AG04450 (cell line): ENCODE data around the gene RNFT1. TPM values are rescaled to one million over a fixed set of nuclear protein-coding genes. Genes with fewer than 3 reads are reported as not detected.
"Not testable (repeated sequence)": the region's sequence is repeated elsewhere in the genome, so short reads cannot be mapped to it uniquely, and the experiment has no call there.

Experiments used
- CTCF ChIA-PET: fragments of 300-600, 350-600 bp; formaldehyde crosslinking; extraction: SDS; loops from one replicate; lab custom pipeline; 2022; ENCODE audit warnings: antibody characterized with exemption, inconsistent platforms; lab: Charles Lee
- POLR2A ChIA-PET: fragments of 350-600 bp; formaldehyde crosslinking; extraction: SDS; loops from one replicate; lab custom pipeline; 2021; ENCODE audit warnings: antibody characterized with exemption, inconsistent platforms; lab: Yijun Ruan, JAX
- DNase-seq: peaks from one replicate; pipeline ENCODE4 v3.0.0-alpha.2; 2011; ENCODE audit warnings: low read depth, low spot score
- H3K27ac ChIP-seq: one replicate; pipeline ENCODE4 v1.5.1; 2012; ENCODE audit warnings: low read depth, low read length, control low read depth
- H3K27me3 ChIP-seq: one replicate; pipeline ENCODE4 v1.6.0; 2012; ENCODE audit warnings: low read length; ENCODE audit not compliant: control insufficient read depth, insufficient read depth
- H3K4me3 ChIP-seq: 2 replicates; pipeline ENCODE4 v1.5.1; 2011; ENCODE audit warnings: mild to moderate bottlenecking, low read depth, low read length, control low read depth
- H3K9me3 ChIP-seq: 2 replicates; pipeline ENCODE4 v1.5.1; 2012; ENCODE audit warnings: low read length; ENCODE audit not compliant: control insufficient read depth, insufficient read depth
- polyA plus RNA-seq: library from polyadenylated mRNA; depleted of rRNA; stranded (reverse); fragments of >200 nt; gene quantifications from 2 replicates; pipeline ENCODE4 v1.2.3, GENCODE V29; 2011
- TF ChIP-seq, protein P1 (sequence below): IDR thresholded peaks from 2 replicates; pipeline ENCODE4 v1.5.1; 2011; ENCODE audit warnings: low read depth, low read length, control low read depth, inconsistent platforms

RNFT1 gene
- polyA plus RNA-seq, 1 experiment = 20.8 TPM

DNA sequence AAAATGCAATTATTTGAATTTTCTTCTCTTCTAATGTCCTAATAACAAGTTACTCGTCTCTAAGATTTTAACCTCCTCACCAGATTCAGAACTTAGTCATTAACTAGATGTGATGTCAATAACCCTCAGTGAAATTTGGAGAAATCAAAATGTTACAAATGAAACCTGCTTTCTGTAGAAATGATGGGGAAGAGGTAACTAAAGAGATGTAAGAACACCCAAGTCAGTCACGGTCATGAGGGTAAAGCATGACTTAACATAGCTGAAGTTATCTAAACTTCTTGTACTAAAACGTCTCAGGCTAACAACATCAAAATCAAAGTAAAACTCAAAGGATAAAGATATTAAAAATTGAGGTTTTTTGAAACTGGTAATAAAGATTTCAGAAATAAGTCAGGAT, 9.7 kb downstream of the RNFT1 start:
- POLR2A ChIA-PET = no interaction called here

DNA sequence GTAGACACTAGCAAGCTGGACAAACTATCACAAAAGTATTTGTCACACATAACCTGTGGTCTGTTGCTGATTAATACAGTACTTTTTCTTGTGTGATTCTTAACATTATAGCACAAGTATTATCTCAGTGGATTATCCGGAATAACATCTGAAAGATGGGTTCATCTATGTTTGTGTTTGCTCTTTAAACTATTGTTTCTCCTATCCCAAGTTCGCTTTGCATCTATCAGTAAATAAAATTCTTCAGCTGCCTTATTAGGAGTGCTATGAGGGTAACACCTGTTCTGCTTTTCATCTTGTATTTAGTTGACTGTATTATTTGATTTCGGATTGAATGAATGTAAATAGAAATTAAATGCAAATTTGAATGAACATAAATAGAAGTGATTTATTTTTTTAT, 14.5 kb downstream of the RNFT1 start:
- ChIA-PET POLR2A (no interaction called here), CTCF (interaction anchor here (1.6 kb wide), 1 partner anchor 36 kb away, joined by 5 read pairs; no protein-coding TSS in a partner anchor)
- H3K9me3 ChIP-seq = no peaks in the 10 kb centered on the region
- no peak overlapping the region for H3K27ac ChIP-seq
- no peak for DNase-seq
- H3K4me3 ChIP-seq = no peak overlapping the region
- H3K27me3 ChIP-seq = no peaks in the 10 kb centered on the region
- TF ChIP-seq, protein P1, sequence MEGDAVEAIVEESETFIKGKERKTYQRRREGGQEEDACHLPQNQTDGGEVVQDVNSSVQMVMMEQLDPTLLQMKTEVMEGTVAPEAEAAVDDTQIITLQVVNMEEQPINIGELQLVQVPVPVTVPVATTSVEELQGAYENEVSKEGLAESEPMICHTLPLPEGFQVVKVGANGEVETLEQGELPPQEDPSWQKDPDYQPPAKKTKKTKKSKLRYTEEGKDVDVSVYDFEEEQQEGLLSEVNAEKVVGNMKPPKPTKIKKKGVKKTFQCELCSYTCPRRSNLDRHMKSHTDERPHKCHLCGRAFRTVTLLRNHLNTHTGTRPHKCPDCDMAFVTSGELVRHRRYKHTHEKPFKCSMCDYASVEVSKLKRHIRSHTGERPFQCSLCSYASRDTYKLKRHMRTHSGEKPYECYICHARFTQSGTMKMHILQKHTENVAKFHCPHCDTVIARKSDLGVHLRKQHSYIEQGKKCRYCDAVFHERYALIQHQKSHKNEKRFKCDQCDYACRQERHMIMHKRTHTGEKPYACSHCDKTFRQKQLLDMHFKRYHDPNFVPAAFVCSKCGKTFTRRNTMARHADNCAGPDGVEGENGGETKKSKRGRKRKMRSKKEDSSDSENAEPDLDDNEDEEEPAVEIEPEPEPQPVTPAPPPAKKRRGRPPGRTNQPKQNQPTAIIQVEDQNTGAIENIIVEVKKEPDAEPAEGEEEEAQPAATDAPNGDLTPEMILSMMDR = no peak

More for the DNA sequence above, 9.7 kb downstream of the RNFT1 start:
- no peak for DNase-seq
- H3K27me3 ChIP-seq = no peaks in the 10 kb centered on the region
- H3K27ac ChIP-seq = no peak overlapping the region
- TF ChIP-seq, protein P1 = no peak
- CTCF ChIA-PET = interaction anchor here (0.7 to 1.8 kb wide), 2 partner anchors 41 to 82 kb away, joined by 3 to 4 read pairs; no protein-coding TSS in a partner anchor
- no peaks in the 10 kb centered on the region for H3K9me3 ChIP-seq
- H3K4me3 ChIP-seq = no peak overlapping the region

DNA sequence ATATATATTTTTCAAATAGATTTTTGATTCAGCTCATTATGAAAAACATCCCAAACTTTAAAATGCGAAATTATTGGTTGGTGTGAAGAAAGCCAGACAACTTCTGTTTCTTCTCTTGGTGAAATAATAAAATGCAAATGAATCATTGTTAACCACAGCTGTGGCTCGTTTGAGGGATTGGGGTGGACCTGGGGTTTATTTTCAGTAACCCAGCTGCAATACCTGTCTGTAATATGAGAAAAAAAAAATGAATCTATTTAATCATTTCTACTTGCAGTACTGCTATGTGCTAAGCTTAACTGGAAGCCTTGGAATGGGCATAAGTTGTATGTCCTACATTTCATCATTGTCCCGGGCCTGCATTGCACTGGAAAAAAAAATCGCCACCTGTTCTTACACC, 17.2 kb downstream of the RNFT1 start:
- H3K27ac ChIP-seq, H3K9me3 ChIP-seq, CTCF ChIA-PET, H3K27me3 ChIP-seq, H3K4me3 ChIP-seq, DNase-seq, POLR2A ChIA-PET: not testable (repeated sequence)

DNA sequence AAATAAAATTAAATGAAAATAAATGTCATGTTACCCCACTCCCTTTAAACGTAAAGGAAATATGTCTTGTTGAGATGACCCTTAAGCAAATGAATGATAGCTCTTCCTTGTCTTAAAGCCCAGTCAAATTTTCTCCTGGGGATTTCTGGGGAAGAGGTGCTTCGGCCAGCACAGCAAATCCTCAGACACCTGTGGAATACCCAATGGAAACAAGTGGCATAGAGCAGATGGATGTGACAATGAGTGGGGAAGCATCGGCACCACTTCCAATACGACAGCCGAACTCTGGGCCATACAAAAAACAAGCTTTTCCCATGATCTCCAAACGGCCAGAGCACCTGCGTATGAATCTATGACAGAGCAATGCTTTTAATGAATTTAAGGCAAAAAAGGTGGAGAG, 18.1 kb downstream of the RNFT1 start:
- H3K27me3 ChIP-seq, H3K27ac ChIP-seq, H3K4me3 ChIP-seq, CTCF ChIA-PET, H3K9me3 ChIP-seq, DNase-seq: not testable (repeated sequence)
- POLR2A ChIA-PET = interaction anchor here (0.6 kb wide), 1 partner anchor 146 kb away, joined by 3 read pairs; no protein-coding TSS in a partner anchor

DNA sequence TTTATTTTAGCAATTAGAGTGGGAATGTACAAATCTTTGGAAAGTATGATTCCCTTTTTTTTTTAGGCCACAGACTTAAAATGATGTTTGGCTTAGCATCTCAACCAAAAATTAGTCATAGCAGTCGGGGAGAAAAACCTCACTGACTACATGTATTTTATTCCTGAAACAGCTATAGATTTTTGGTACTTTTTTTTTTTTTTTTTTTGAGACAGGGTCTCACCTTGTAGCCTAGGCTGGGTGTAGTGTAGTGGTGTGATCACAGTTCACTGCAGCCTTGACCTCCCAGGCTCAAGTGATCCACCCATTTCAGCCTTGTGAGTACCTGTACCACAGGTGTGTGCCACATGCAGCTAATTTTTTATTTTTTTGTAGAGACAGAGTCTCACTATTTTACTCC, 23.4 kb downstream of the RNFT1 start:
- H3K27ac ChIP-seq = no peak overlapping the region
- DNase-seq = no peak
- ChIA-PET POLR2A (no interaction called here), CTCF (interaction anchor here (0.7 to 4.4 kb wide), 3 partner anchors 27 to 300 kb away, joined by 3 to 24 read pairs (median 4); no protein-coding TSS in a partner anchor)
- no peaks in the 10 kb centered on the region for H3K27me3 ChIP-seq
- no peak overlapping the region for H3K4me3 ChIP-seq
- no peaks in the 10 kb centered on the region for H3K9me3 ChIP-seq
- TF ChIP-seq, protein P1 = no peak

DNA sequence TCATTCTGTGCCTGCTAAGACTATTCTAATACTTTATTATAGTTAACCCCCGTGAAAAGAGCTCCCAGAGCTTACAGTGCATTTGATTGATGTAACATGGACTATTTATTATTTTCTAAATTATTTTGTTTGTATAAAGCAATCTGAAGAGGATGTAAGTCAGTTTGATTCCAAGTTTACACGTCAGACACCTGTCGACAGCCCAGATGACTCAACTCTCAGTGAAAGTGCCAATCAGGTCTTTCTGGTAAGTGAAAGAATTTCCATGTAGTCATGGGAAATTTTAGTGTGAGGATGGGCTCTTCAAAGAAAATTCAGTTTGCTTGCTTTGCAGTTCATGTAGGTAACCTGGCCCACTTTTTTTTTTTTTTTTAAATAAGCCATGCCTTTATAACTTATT, 23.8 kb downstream of the RNFT1 start:
- H3K9me3 ChIP-seq, DNase-seq, H3K4me3 ChIP-seq, POLR2A ChIA-PET, H3K27ac ChIP-seq, H3K27me3 ChIP-seq: not testable (repeated sequence)
- CTCF ChIA-PET = interaction anchor here (0.7 to 4.4 kb wide), 3 partner anchors 26 to 299 kb away, joined by 3 to 24 read pairs (median 4); no protein-coding TSS in a partner anchor

DNA sequence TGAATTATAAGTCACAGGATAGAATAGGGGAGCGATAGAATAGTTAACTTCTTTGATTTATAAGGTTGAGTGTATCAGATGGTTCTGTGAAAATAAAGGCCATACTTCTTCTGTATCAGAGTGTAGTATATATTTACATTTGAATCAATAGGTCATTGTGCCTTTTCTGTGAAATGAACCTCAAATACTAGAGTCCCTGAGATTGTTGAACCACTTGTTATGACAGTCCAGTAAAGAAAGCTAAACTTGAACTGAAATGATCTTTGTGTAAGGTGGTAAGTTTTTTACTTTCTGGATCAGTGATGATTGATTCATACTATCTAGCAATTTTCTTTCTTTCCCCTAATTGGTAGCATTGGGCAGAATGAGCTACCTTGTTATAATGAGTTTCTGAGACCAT, 31.2 kb downstream of the RNFT1 start:
- POLR2A ChIA-PET, CTCF ChIA-PET: not testable (repeated sequence)

DNA sequence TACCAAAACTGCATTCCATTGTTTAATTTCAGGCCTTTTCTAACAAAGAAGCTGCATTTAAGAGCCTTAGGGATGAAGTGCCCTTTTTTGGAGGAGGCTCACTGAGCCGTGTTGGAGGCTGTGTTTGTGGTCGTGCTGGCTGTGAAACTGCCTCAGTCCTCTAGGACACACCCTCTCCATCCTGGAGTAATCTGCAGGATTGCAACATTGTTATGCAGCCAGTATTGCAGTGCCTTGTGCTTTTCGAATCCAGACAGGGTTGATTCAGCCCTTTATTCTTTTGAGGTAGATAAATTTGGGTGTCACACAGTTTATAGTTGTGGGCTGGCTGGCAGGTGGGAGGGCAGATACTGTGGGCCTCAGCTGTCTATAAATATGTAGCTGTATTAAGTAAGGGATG, 33.8 kb downstream of the RNFT1 start:
- POLR2A ChIA-PET, H3K9me3 ChIP-seq, DNase-seq, H3K27ac ChIP-seq, H3K27me3 ChIP-seq, H3K4me3 ChIP-seq: not testable (repeated sequence)
- CTCF ChIA-PET = interaction anchor here (1.0 kb wide), 1 partner anchor 17 kb away, joined by 5 read pairs; no protein-coding TSS in a partner anchor

More for the DNA sequence above, 31.2 kb downstream of the RNFT1 start:
- DNase-seq, H3K4me3 ChIP-seq, H3K27me3 ChIP-seq, H3K9me3 ChIP-seq, H3K27ac ChIP-seq: not testable (repeated sequence)

DNA sequence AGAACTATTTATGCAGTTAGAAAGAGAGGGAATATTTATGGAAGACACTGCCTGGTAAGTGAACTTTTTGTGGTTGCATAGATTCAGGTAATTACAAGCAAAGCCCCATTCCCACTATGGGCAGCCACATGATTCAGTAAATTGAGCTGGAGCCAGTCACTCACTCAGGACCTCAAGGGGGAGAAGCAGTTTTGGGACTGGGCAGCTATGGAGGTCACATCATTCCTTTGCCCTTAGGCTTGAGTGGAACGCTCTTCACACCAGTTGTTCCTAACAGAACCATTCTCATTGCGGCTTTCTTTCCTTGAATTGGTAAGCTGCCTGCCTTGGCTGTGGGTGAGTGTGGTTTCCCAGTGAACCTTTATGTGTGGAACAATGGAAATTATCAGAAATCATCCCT, 34.4 kb downstream of the RNFT1 start:
- H3K9me3 ChIP-seq, CTCF ChIA-PET, H3K4me3 ChIP-seq, POLR2A ChIA-PET, H3K27me3 ChIP-seq, DNase-seq, H3K27ac ChIP-seq: not testable (repeated sequence)
